ENCODE data around the gene ECD.

GRCh38 chr10:73205890-73206289, 38.1 kb upstream of the ECD start:
- TF ChIP-seq USF2 (IDR thresholded peaks at IDR 0.05; ENCODE audit: low read depth, low read length) (no peak), MXI1 (IDR thresholded peaks at IDR 0.05; ENCODE audit: borderline replicate concordance, low read depth, low read length) (no peak), CTCF (conservative IDR thresholded peaks at IDR 0.05; ENCODE audit: low read depth, low read length) (no peak)
